HG03103 (cell line): ENCODE data around the gene ENOX2.

ENCODE experiments used
- ATAC-seq: cut with Tn5 transposase; IDR thresholded peaks from one replicate; pipeline ENCODE4 v1.9.1; 2021; ENCODE audit warnings: low read depth; ENCODE audit not compliant: unreplicated experiment

Gene ENOX2

GRCh38 chrX:130771648-130772047 lies 131.4 kb downstream of the ENOX2 start:
- ATAC-seq: no peak

GRCh38 chrX:130771230-130771629 lies 131.8 kb downstream of the ENOX2 start:
- ATAC-seq: no peak

- no peak for ATAC-seq
Measured at GRCh38 chrX:130770615-130771014, 132.4 kb downstream of the ENOX2 start.

GRCh38 chrX:130769835-130770234 lies 133.2 kb downstream of the ENOX2 start:
- ATAC-seq: no peak

GRCh38 chrX:130758072-130758471 lies 144.9 kb downstream of the ENOX2 start:
- no peak for ATAC-seq

GRCh38 chrX:130756233-130756632 lies 146.8 kb downstream of the ENOX2 start:
- no peak for ATAC-seq

- no peak for ATAC-seq
Measured at GRCh38 chrX:130754353-130754752, 148.7 kb downstream of the ENOX2 start.

GRCh38 chrX:130746709-130747342 lies 156.2 kb downstream of the ENOX2 start:
- no peak for ATAC-seq

- ATAC-seq: no peak
Measured at GRCh38 chrX:130746077-130746476, 156.9 kb downstream of the ENOX2 start.

GRCh38 chrX:130741584-130741983 lies 161.4 kb downstream of the ENOX2 start:
- ATAC-seq: no peak

GRCh38 chrX:130741151-130741550 lies 161.9 kb downstream of the ENOX2 start:
- ATAC-seq: no peak

GRCh38 chrX:130738638-130739195 lies 164.3 kb downstream of the ENOX2 start:
- ATAC-seq: no peak

GRCh38 chrX:130734713-130735112 lies 168.3 kb downstream of the ENOX2 start:
- ATAC-seq: no peak

GRCh38 chrX:130728208-130728607 lies 174.8 kb downstream of the ENOX2 start:
- no peak for ATAC-seq

GRCh38 chrX:130726661-130727060 lies 176.3 kb downstream of the ENOX2 start:
- ATAC-seq: no peak

- no peak for ATAC-seq
Measured at GRCh38 chrX:130725519-130725918, 177.5 kb downstream of the ENOX2 start.

- no peak for ATAC-seq
Measured at GRCh38 chrX:130719413-130719812, 183.6 kb downstream of the ENOX2 start.

GRCh38 chrX:130718137-130718536 lies 184.9 kb downstream of the ENOX2 start:
- no peak for ATAC-seq

- ATAC-seq: no peak
Measured at GRCh38 chrX:130716781-130717413, 186.1 kb downstream of the ENOX2 start.

- no peak for ATAC-seq
Measured at GRCh38 chrX:130716346-130716745, 186.7 kb downstream of the ENOX2 start.

- no peak for ATAC-seq
Measured at GRCh38 chrX:130715299-130715698, 187.7 kb downstream of the ENOX2 start.

- no peak for ATAC-seq
Measured at GRCh38 chrX:130714665-130715064, 188.3 kb downstream of the ENOX2 start.
